GM12878 (cell line): ENCODE measurements around the gene KIF17. TPM values are rescaled to one million over a fixed set of nuclear protein-coding genes. Genes with fewer than 3 reads are reported as not detected.

ENCODE experiments used
- ATAC-seq: fragments of 200-7000 bp; cut with Tn5 transposase; 3 replicates; pipeline ENCODE4 v1.9.1; 2020; ENCODE audit warnings: mild to moderate bottlenecking, moderate library complexity
- BruUV-seq: library from RNA; stranded (reverse); fragments of 400-500 nt; replicated peaks from 2 replicates; lab custom pipeline; 2021; lab: Mats Ljungman, UMichigan
- CTCF ChIA-PET: fragments of 300-600 bp; sonication (Branson Sonifier 250); formaldehyde crosslinking; extraction: SDS; loops from one replicate; lab custom pipeline; 2021; ENCODE audit warnings: inconsistent platforms; lab: Yijun Ruan, JAX
- POLR2A ChIA-PET: fragments of 350-600 bp; formaldehyde crosslinking; extraction: SDS; loops from one replicate; lab custom pipeline; 2021; ENCODE audit warnings: inconsistent platforms; lab: Charles Lee
- RAD21 ChIA-PET: fragments of 300-600 bp; sonication (Branson Sonifier 250); formaldehyde crosslinking; loops from one replicate; lab custom pipeline; 2023; ENCODE audit warnings: antibody characterized with exemption; ENCODE audit not compliant: unreplicated experiment; lab: Charles Lee
- SMC1A ChIA-PET: fragments of 300-600 bp; sonication (Branson Sonifier 250); formaldehyde crosslinking; loops from one replicate; lab custom pipeline; 2023; ENCODE audit not compliant: unreplicated experiment, uncharacterized antibody; lab: Charles Lee
- DNase-seq: peaks from one replicate; pipeline ENCODE4 v3.0.0-alpha.2; 2011; ENCODE audit warnings: low read depth, low spot score
- FAIRE-seq: peaks from 3 replicates; lab custom pipeline; 2011; peaks lifted over from hg19 to GRCh38; lab: Jason Lieb, UNC
- H2AFZ ChIP-seq: 2 replicates; pipeline ENCODE4 v1.6.0; 2011; ENCODE audit warnings: low read depth, low read length, control low read depth; ENCODE audit not compliant: control insufficient read depth
- H3K27ac ChIP-seq: 2 replicates; pipeline ENCODE4 v1.5.1; 2011; ENCODE audit warnings: control low read depth; ENCODE audit not compliant: control insufficient read depth, insufficient read depth
- H3K27me3 ChIP-seq, 2 experiments: replicated peaks in 1 of 2; 2 replicates each; pipeline versions ENCODE4 v1.6.0 to v1.6.1; 2011; ENCODE audit warnings: low read length in 1 of 2; ENCODE audit not compliant: control insufficient read depth in 2 of 2, insufficient read depth in 2 of 2
- H3K36me3 ChIP-seq, 2 experiments: 2 replicates each; pipeline ENCODE4 v1.5.1; 2011; ENCODE audit warnings: low read length in 1 of 2; ENCODE audit not compliant: control insufficient read depth in 2 of 2, insufficient read depth in 2 of 2
- H3K4me1 ChIP-seq: 2 replicates; pipeline ENCODE4 v1.6.1; 2011; ENCODE audit warnings: mild to moderate bottlenecking, low read length, moderate library complexity, mixed read lengths; ENCODE audit not compliant: control insufficient read depth, insufficient read depth
- H3K4me2 ChIP-seq: 2 replicates; pipeline ENCODE4 v1.6.0; 2011; ENCODE audit warnings: control low read depth; ENCODE audit not compliant: control insufficient read depth, insufficient read depth
- H3K4me3 ChIP-seq: fragments of 200-600 bp; sonication (generic); 2 replicates; pipeline ENCODE4 v1.5.1; 2016
- H3K79me2 ChIP-seq: 2 replicates; pipeline ENCODE4 v1.6.0; 2011; ENCODE audit warnings: low read length; ENCODE audit not compliant: control insufficient read depth, insufficient read depth
- H3K9ac ChIP-seq: 2 replicates; pipeline ENCODE4 v1.8.0; 2011; ENCODE audit warnings: low read length, control low read depth, mixed read lengths; ENCODE audit not compliant: control insufficient read depth, insufficient read depth
- H3K9me3 ChIP-seq: replicated peaks from 3 replicates; pipeline ENCODE4 v1.5.1; 2011; ENCODE audit warnings: mild to moderate bottlenecking, low read length; ENCODE audit not compliant: control insufficient read depth, insufficient read depth
- H4K20me1 ChIP-seq: 2 replicates; pipeline ENCODE4 v1.6.0; 2011; ENCODE audit not compliant: control insufficient read depth, insufficient read depth
- CREM ChIP-seq: IDR thresholded peaks from 2 replicates; pipeline ENCODE4 v1.6.1; 2014; ENCODE audit warnings: antibody characterized with exemption, low read depth
- FOS ChIP-seq: IDR thresholded peaks from 3 replicates; pipeline ENCODE4 v1.6.1; 2011; ENCODE audit warnings: borderline replicate concordance; ENCODE audit not compliant: insufficient read length; ENCODE audit errors: extremely low read depth
- JUND ChIP-seq: IDR thresholded peaks from 2 replicates; pipeline ENCODE4 v1.6.1; 2012; ENCODE audit warnings: low read depth, mild to moderate bottlenecking, low read length, improper control_type of control experiment, moderate library complexity
- MYB ChIP-seq: fragments of 150-350 bp; IDR thresholded peaks from 2 replicates; pipeline ENCODE4 v1.6.1; 2014; ENCODE audit warnings: mild to moderate bottlenecking, low read depth, low read length, borderline replicate concordance
- WRNIP1 ChIP-seq: IDR thresholded peaks from 2 replicates; pipeline ENCODE4 v1.6.1; 2011; ENCODE audit warnings: low read depth, low read length, improper control_type of control experiment, borderline replicate concordance
- ZNF592 ChIP-seq: fragments of 450-650 bp; IDR thresholded peaks from 2 replicates; pipeline ENCODE4 v1.6.1; 2017; ENCODE audit warnings: mild to moderate bottlenecking, moderate library complexity
- WGBS: methylation state at CpG from one replicate; pipeline ENCODE4 v1.1.6; 2016; ENCODE audit warnings: low lambda C conversion rate; ENCODE audit not compliant: insufficient replicate concordance, insufficient coverage; ENCODE audit errors: missing lambda C conversion rate; 5-methylcytosine and 5-hydroxymethylcytosine counted together
- in situ Hi-C: fragments of 300-500 bp; cut with MboI; formaldehyde crosslinking; loops from 9 replicates; pipeline ENCODE4 v1.14.3; 2018; ENCODE audit warnings: mixed read lengths
- intact Hi-C: fragments of 100-400 bp; cut with micrococcal nuclease; formaldehyde crosslinking; loops from one replicate; pipeline ENCODE4 v1.14.2; 2022; ENCODE audit not compliant: unreplicated experiment
- polyA plus RNA-seq, 11 experiments: library from polyadenylated mRNA; depleted of rRNA in 4 of 11; unstranded in 6 of 11; stranded (reverse) in 5 of 11; fragments of >200 nt; fragmentation: Nextera tagmentation in 4 of 11; fragmentation: Illumina TruSeq in 1 of 11; extraction: Ambion mirVana in 4 of 11; extraction: Trizol in 1 of 11; gene quantifications; 1 replicate in 1 of 11; 2 replicates in 10 of 11; pipeline versions ENCODE4 v1.2.1 to v1.2.3, GENCODE V29; 2011 to 2016; ENCODE audit warnings: inconsistent platforms in 2 of 11, missing spikeins in 2 of 11, low read depth in 1 of 11
- total RNA-seq, 4 experiments: library from RNA; depleted of rRNA in 3 of 4; stranded (reverse); fragments of >200 nt in 3 of 4; fragmentation: Illumina TruSeq in 1 of 4; extraction: Trizol in 1 of 4; gene quantifications; 2 replicates each; pipeline versions ENCODE4 v1.2.1 to v1.2.3, GENCODE V29; 2013 to 2021

KIF17 gene
- total and polyA plus RNA-seq, 10 of the 15 experiments (the other 5 are each of a cell fraction or from before 2014, with no cell fraction given), result 0.01 to 0.10 (median 0.03) TPM; not detected in 7

DNA sequence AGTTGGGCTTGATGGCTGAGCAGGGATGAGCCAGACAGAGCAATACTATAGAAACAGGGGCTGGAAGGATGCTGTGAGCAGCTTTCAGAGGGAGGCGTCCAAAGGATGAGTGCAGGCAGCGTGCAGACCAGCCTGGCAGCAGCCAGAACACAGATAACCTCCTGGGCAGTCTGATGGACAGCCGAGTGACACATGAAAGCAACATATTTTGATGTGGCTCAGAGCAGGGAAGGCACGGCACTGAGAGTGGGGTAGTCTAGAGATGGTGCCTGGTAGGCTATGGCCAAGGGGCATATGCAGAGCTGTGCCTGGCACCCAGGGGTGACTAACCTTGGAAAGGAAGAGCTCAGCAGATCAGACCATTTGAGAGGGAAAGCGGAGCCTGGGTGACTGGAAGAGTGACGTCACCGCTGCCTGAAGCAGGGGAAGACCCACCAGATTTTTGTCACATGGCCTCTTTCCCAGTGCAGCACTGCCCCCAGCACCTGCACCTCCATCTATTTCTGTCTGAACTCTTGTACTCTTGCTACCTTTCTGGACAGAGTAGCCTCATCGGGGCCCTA is 80.9 kb downstream of the KIF17 start:
- ChIA-PET SMC1A (interaction anchor here (0.6 kb wide), 1 partner anchor 253 kb away, joined by 5 read pairs; no protein-coding TSS in a partner anchor), POLR2A (no interaction called here), CTCF (interaction anchor here (3.1 kb wide), 1 partner anchor 113 kb away, joined by 9 read pairs; no protein-coding TSS in a partner anchor), RAD21 (no interaction called here)
- Histone ChIP-seq H3K4me2 (no peak overlapping the region), H4K20me1 (no peaks in the 10 kb centered on the region), H3K27me3 (no peaks in the 10 kb centered on the region), H3K9me3 (no peaks in the 10 kb centered on the region; the same call in 2 of the 3 replicates), H3K4me3 (no peak overlapping the region), H3K36me3 (no peaks in the 10 kb centered on the region), H3K9ac (no peak overlapping the region), H3K27ac (no peak overlapping the region), H3K79me2 (no peaks in the 10 kb centered on the region), H2AFZ (no peak overlapping the region), H3K4me1 (peaks cover 8% of the 10 kb centered on the region; the same call in 1 of the 2 replicates)
- DNase-seq (no peak), FAIRE-seq (no peak), ATAC-seq (no peak)
- BruUV-seq, result no TSS peak
- WGBS, result 29% methylated on average over 8 of the region's 8 CpGs
- no peak for TF ChIP-seq CREM
- no peak for TF ChIP-seq ZNF592
- no peak for TF ChIP-seq WRNIP1
- no peak for TF ChIP-seq MYB
- no peak for TF ChIP-seq JUND
- TF ChIP-seq FOS, result no peak
- intact Hi-C loops, result loop anchor here (10.0 kb wide), 1 partner anchor 422 kb away; no protein-coding TSS in a partner anchor
- in situ Hi-C loops, result loop anchor here (5.0 kb wide), 1 partner anchor 115 kb away; no protein-coding TSS in a partner anchor
